Glutamatergic neuron (in vitro differentiated cells): Measurements from ENCODE around the gene ALDOC. TPM values are rescaled to one million over a fixed set of nuclear protein-coding genes. Genes with fewer than 3 reads are reported as not detected.

Experiments used
- DNase-seq: peaks from one replicate; pipeline ENCODE4 v3.0.0; 2022
- H3K27ac Mint-ChIP-seq: one replicate; pipeline ENCODE4 v1.8.0; 2020; ENCODE audit warnings: mild to moderate bottlenecking, mixed read lengths, inconsistent platforms; ENCODE audit not compliant: unreplicated experiment
- H3K27me3 Mint-ChIP-seq: one replicate; pipeline ENCODE4 v1.8.0; 2020; ENCODE audit warnings: mild to moderate bottlenecking, moderate library complexity, mixed read lengths, inconsistent platforms; ENCODE audit not compliant: unreplicated experiment
- H3K36me3 Mint-ChIP-seq: one replicate; pipeline ENCODE4 v1.8.0; 2020; ENCODE audit warnings: mild to moderate bottlenecking, mixed read lengths, inconsistent platforms; ENCODE audit not compliant: unreplicated experiment
- H3K4me1 Mint-ChIP-seq: one replicate; pipeline ENCODE4 v1.8.0; 2020; ENCODE audit warnings: mild to moderate bottlenecking, low read depth, mixed read lengths, inconsistent platforms; ENCODE audit not compliant: unreplicated experiment
- H3K4me3 Mint-ChIP-seq: one replicate; pipeline ENCODE4 v1.8.0; 2020; ENCODE audit warnings: mild to moderate bottlenecking, mixed read lengths, inconsistent platforms; ENCODE audit not compliant: unreplicated experiment
- H3K9me3 Mint-ChIP-seq: one replicate; pipeline ENCODE4 v1.8.0; 2020; ENCODE audit warnings: mild to moderate bottlenecking, moderate library complexity, mixed read lengths, inconsistent platforms; ENCODE audit not compliant: unreplicated experiment
- total RNA-seq: library from RNA; stranded (reverse); fragmentation: NEBNext Ultra II Directional; extraction: Animal tissue kit (Norgen Biotek cat#: 25700); gene quantifications from one replicate; pipeline ENCODE4 v1.2.1, GENCODE V29; 2021; ENCODE audit not compliant: unreplicated experiment
- TF ChIP-seq, protein P1 (sequence below): fragments of 200-600 bp; sonication (generic); IDR thresholded peaks from one replicate; pipeline ENCODE4 v1.5.0; 2021; ENCODE audit not compliant: partially characterized antibody, unreplicated experiment

Gene ALDOC
- total RNA-seq, 1 donor from 2014 or later: 50.9 TPM

DNA sequence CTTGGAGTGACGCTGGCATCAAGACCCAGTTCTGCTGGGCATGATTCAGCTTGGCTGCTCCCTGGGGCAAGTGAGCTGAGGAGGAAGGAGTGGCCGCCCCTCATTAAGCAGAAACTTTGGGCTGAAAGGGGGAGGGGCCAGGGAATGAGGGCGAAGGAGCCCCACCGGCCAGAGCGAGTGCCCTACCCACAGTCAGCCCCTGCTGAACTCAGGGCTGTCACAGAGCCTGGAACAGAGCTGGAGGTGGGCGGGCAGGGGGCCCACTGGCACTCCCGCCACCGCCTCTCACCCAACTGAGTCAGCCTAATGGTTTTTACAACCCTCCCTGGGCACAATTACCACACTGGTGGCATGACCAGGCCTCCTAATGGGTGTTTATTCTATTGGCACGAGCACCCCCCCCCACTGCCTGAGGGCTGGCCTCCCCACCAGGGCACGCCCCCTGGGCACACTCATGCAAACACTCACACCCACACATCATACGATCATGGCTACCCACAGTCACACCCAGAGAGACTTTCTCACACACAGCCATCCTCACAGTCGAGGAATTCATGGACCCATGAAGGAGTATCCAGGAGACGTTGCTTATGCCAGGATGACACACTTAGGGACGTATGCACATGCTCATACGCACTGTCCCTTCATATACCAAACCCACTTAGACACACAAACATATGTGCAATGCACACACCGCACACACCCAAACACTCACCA is 43.4 kb downstream of the ALDOC start:
- TF ChIP-seq, protein P1, sequence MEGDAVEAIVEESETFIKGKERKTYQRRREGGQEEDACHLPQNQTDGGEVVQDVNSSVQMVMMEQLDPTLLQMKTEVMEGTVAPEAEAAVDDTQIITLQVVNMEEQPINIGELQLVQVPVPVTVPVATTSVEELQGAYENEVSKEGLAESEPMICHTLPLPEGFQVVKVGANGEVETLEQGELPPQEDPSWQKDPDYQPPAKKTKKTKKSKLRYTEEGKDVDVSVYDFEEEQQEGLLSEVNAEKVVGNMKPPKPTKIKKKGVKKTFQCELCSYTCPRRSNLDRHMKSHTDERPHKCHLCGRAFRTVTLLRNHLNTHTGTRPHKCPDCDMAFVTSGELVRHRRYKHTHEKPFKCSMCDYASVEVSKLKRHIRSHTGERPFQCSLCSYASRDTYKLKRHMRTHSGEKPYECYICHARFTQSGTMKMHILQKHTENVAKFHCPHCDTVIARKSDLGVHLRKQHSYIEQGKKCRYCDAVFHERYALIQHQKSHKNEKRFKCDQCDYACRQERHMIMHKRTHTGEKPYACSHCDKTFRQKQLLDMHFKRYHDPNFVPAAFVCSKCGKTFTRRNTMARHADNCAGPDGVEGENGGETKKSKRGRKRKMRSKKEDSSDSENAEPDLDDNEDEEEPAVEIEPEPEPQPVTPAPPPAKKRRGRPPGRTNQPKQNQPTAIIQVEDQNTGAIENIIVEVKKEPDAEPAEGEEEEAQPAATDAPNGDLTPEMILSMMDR: no peak
- no peak overlapping the region for H3K27ac Mint-ChIP-seq
- H3K9me3 Mint-ChIP-seq: no peaks in the 10 kb centered on the region
- no peaks in the 10 kb centered on the region for H3K36me3 Mint-ChIP-seq
- H3K4me3 Mint-ChIP-seq: no peak overlapping the region
- DNase-seq: no peak
- H3K27me3 Mint-ChIP-seq: peaks cover 3% of the 10 kb centered on the region
- H3K4me1 Mint-ChIP-seq: peaks cover 13% of the 10 kb centered on the region

DNA sequence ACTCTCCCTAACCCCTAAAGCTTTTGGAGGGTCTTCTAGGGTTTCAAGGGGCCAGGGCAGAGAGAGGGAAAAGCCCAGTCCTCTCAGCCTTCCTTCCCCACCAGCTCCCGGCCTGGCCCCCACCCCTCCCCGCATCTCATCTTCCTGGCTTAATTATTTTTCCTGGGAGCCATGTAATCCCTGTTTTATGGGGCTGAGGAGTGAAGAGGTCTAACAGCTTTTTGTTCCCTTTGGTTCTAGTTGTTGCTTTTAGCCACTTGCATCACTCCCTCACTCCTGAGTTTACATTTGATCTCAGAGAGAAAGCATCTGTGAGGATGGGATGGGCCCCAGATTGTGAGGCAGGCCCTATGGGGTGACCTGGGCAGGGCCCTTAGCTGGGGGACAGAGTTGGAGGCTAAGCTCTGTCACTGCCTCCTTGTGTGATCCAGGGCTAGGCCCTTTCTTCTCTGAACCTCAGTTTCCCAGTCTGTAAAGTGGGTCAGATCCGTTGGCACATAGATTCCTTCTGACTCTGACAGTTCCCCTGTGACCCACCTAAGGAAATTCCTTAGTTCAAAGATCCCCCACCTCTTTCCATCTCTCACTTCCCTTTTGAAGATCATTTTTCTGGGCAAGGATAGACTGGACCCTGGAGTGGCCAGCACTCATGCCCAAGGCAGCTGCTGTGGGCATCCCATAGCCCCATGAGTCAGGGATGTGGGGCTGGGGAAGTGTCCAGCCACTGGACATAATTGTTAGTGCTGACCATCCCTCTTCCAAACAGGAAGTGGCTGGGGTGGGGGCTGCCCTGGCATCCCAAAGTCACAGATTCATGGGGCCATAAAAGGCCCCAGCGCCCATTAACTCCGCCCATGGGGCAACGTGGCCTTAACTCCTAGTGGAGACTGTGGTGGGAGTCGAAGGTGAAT is 44.4 kb downstream of the ALDOC start:
- H3K4me3 Mint-ChIP-seq: no peak overlapping the region
- peaks cover 3% of the 10 kb centered on the region for H3K27me3 Mint-ChIP-seq
- H3K9me3 Mint-ChIP-seq: peaks cover under 1% of the 10 kb centered on the region
- H3K36me3 Mint-ChIP-seq: no peaks in the 10 kb centered on the region
- no peak overlapping the region for H3K27ac Mint-ChIP-seq
- TF ChIP-seq, protein P1: no peak
- DNase-seq: no peak
- peaks cover 15% of the 10 kb centered on the region for H3K4me1 Mint-ChIP-seq

DNA sequence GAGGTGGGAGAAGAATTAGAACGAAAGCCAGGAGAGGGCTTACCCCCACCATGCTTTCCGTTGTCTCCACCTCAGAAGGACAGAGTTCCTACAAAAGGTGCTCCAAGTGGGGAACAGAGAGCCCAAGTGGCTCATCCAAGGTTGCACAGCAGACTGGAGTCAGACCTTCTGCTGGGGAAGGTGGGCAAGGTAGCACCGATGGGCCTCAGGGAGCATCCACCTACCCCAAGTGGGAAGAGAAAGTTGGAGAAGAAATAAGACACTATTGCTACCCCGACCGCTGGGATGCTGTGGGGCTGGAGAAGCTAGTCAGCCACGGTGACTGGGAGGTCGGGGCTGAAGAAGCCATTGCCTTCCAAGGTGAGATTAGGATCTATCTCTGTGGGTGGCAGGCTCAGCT is 45.8 kb downstream of the ALDOC start:
- Mint-ChIP-seq H3K27me3 (peaks cover 3% of the 10 kb centered on the region), H3K27ac (no peak overlapping the region), H3K9me3 (peaks cover 6% of the 10 kb centered on the region), H3K36me3 (no peaks in the 10 kb centered on the region), H3K4me1 (peaks cover 19% of the 10 kb centered on the region), H3K4me3 (no peak overlapping the region)
- TF ChIP-seq, protein P1: no peak
- DNase-seq: no peak

DNA sequence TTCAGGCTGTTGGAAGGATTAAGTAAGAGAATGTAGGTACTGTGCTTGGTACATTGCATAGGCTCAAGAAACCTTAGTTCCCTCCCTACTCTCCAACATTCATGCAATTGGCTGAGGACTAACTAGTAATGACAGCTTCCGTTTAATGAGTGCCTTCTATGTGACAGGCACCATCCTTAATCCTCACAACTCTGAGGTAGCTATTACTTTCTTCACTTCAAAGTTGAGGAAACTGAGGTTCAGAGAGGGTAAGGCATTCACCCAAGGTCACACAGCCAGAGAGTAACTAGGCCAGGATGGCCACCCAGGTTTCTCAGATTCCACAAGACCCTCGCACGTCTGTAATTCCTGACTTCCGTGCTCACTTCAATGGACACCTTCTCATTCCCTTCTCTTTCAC is 46.4 kb downstream of the ALDOC start:
- no peak for DNase-seq
- H3K4me1 Mint-ChIP-seq: peaks cover 19% of the 10 kb centered on the region
- no peak overlapping the region for H3K27ac Mint-ChIP-seq
- H3K4me3 Mint-ChIP-seq: no peak overlapping the region
- H3K27me3 Mint-ChIP-seq: peaks cover 3% of the 10 kb centered on the region
- TF ChIP-seq, protein P1: no peak
- H3K9me3 Mint-ChIP-seq: peaks cover 6% of the 10 kb centered on the region
- no peaks in the 10 kb centered on the region for H3K36me3 Mint-ChIP-seq

DNA sequence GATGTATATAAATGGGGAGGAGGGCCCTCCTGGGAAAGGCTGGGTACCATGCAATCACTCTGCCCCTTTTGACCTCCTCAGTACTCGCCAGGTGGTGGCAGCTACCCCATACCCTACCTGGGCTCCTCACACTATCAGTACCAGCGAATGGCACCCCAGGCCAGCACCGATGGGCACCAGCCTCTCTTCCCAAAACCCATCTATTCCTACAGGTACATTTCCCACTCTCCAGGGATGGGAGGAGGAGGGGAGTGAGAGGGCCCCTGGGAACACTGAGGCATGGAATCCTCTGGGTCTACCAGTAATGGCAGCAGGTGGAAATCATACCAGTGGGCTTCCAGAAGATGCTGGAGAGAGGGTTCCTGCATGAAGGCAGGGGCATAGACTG is 47.7 kb downstream of the ALDOC start:
- TF ChIP-seq, protein P1: no peak
- no peak overlapping the region for H3K27ac Mint-ChIP-seq
- no peak overlapping the region for H3K4me3 Mint-ChIP-seq
- H3K4me1 Mint-ChIP-seq: peaks cover 19% of the 10 kb centered on the region
- DNase-seq: no peak
- H3K27me3 Mint-ChIP-seq: no peaks in the 10 kb centered on the region
- H3K36me3 Mint-ChIP-seq: no peaks in the 10 kb centered on the region
- H3K9me3 Mint-ChIP-seq: peaks cover 6% of the 10 kb centered on the region
